CD4-positive, alpha-beta T cell treated with Interleukin-17A for 1 hour (primary cell): ENCODE measurements around the gene NFATC1.

ENCODE experiments used
- DNase-seq: peaks from one replicate; pipeline ENCODE4 v3.0.0-alpha.2; 2020

NFATC1 gene

DNA sequence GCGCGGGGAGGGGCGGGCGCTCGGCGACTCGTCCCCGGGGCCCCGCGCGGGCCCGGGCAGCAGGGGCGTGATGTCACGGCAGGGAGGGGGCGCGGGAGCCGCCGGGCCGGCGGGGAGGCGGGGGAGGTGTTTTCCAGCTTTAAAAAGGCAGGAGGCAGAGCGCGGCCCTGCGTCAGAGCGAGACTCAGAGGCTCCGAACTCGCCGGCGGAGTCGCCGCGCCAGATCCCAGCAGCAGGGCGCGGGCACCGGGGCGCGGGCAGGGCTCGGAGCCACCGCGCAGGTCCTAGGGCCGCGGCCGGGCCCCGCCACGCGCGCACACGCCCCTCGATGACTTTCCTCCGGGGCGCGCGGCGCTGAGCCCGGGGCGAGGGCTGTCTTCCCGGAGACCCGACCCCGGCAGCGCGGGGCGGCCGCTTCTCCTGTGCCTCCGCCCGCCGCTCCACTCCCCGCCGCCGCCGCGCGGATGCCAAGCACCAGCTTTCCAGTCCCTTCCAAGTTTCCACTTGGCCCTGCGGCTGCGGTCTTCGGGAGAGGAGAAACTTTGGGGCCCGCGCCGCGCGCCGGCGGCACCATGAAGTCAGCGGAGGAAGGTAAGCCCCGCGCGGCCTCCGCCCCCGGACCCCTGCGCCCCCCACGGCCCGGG is at the start of gene NFATC1:
NFATC1 (plus strand) TSS at position 170 of the 644 bp plus-strand sequence; CDS start at position 465, 295 bp downstream.
- peak; percentile 86 for DNase-seq

DNA sequence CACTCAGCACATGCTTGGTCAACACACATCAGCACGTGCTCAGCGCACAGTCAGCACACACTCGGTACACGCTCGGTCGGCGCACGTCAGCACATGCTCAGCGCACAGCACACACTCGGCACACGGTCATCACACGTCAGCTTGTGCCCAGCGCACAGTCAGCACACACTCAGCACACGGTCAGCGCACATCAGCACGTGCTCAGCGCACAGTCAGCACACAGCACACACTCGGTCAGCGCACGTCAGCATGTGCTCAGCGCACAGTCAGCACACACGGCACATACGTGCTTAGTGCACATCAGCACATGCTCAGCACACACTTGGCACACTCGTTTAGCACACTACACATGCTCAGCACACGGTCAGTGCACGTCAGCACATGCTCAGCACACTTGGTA is 49.7 kb upstream of the NFATC1 start:
- no peak for DNase-seq

DNA sequence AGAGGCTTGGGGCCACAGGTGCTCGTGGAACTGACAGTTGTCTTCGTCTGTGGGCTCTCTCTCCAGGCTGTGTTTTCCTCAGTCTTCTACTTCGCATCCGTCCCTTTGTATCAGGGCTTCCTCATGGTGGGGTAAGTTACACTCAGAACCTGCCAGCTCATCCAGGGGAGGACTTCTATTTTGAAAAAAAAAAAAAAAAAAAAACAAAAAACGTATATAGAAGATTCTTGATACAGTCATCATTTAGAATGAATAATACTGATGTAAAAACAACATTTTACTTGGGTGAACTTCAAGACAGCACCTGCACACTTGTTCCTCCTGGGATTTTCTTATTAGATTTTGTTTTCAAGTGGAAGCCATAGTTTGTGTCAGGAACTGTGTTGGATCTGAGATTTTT is 47.7 kb upstream of the NFATC1 start:
- DNase-seq = no peak

- DNase-seq = no peak
Observed at GRCh38 chr18:79352432-79352831, 43.3 kb upstream of the NFATC1 start.

DNA sequence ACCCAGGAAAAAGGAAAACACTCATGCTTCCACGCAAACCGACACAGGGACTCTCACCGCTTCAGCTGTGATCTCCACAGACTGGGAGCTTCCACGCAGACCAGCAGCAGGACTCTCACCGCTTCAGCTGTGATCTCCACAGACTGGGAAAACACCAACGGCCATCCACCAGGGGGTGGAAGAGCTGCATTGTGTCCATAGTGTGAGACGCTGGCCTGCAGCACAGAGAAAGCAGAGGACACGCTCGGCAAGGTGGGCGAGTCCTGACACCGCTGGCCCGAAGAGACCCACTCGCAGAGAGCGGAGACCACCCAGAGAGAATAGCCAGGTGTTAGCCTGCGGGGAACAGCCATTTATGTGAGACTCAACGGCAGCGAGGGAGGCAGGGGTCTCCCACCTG is 42.5 kb upstream of the NFATC1 start:
- DNase-seq = no peak

- no peak for DNase-seq
Observed at GRCh38 chr18:79354350-79354749, 41.4 kb upstream of the NFATC1 start.

DNA sequence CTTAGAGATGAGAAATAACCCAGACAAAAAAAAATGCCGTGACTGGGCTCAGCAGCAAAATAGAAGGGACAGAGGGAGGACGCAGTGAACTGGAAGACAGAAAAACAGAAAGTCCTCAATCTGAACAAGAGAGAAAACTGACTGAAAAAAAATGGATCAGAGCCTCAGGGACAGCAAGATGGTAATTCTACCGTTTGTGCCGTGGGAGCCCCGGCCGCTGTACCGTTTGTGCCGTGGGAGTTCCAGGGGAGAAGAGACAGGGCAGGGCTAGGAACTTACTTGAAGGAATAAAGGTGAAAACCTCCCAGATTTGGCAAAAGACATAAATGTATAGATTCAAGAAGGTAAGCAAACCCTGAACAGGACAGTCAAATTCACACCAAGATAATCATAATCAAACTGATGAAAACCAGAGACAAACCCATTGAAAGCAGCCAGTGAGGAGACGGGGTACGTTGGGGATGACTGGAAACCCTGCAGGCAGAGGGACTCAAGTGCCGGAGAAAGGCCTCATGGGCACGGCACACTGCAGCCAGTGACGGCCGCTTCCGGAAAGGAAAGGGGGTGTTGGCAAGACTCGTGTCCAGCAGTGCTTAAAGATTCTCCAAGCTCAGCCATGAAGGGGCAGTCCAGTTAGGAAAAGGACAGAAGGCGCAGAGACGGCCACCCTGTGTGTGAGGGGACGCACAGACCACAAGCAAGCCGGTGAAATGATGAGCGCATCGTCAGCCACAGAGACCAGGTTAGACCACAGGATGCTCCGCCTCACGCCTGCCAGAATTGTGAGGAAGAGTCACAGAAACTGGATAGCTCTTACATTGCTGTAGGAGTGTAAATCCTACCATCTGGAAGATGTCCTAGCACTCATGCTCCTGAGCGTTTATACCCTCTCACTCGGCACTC is 40.0 kb upstream of the NFATC1 start:
- no peak for DNase-seq

DNA sequence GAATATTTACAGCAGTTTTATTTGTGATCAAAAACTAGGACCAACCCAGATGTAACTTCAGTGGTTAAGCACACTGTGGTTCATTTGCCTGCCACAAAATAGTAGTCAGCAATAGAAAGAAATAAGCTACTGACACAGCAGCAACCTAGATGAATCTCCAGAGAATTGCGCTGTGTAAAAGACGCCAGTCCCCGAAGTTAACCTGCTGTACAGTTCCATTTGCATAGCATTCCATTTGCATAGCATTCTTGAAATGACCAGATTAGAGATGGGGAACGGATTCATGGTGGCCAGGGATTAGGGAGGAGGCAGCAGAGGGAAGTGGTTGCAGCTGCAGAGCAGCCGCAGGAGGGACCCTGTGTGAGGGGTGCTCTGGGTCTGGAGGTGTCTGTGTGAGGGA is 39.3 kb upstream of the NFATC1 start:
- no peak for DNase-seq

- DNase-seq = no peak
Observed at GRCh38 chr18:79360933-79361332, 34.8 kb upstream of the NFATC1 start.

DNA sequence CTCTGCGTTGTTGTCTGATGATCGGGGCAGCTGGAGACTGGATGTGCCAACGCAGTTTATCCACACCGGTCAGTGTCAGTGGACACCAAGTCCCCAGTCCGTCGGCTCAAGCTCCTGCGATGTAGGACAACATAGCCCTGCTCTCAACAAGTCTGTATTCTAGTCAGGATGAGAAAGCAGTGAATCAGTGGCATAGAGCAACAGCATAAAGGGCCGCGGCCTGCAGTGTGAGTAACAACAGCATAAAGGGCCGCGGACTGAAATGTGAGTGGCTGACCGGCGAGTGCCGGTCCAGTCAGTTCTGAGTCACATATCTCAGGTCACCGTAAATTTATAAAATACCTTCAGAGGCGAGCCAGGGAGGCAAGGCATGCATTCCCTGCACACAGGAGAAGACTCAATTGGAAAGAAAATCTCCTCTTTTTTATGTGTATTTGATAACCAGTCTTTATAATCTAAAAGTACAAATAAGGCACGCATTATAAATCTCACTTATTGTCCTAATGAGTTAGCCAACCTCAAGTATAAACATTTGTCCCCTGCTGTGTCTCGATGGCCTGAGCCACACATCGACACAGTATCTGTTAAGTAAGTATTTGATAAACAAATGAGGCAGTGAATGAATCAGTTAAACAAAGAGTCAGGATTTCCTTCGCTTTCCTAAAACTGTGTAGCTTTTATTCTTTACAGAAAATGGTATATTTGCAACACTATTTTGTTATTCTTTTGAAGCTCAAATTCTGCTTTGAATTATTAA is 33.8 kb upstream of the NFATC1 start:
- DNase-seq = no peak

- DNase-seq = no peak
Observed at GRCh38 chr18:79365701-79366100, 30.0 kb upstream of the NFATC1 start.

DNA sequence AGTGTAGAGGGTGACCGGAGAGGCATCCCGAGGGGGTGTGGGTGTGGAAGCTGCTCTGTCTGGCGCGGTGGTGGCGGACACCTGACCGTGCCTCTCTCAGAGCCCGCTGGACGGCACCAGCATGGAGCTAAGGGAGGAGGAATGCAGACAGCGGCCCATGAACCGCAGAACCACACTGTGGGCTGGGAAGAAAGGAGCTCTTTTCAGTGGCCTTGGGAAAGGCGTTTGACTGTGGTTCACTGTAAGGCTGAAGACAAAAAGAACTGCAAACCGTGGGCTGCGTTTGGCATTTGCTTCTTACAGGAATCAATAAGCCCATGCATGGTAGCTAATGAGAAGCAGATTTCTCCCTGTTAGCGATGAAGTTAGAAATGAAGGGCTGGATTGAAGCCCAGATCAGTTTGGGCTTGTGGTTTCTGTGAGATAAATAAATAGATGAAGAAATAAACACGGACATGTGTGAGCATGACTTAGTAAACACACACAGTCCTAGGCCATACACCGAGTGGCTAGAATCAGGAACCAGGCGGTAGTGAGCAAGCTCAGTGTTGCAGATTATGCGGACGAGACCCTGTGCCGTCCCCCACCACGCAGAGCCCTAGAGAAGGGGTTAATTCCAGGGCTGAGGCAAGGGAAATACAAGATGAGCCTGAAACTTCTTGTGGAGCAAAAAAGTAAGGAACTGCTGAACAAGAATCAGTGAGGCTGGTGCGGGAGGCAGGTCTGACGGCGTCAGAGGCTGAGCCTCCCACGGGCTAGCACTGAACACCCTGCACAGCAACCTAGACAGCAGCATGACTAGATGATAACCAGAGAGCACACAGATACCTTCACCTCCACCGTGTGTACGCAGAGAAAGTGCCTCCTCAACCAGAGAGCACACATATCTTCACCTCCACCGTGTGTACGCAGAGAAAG is 29.3 kb upstream of the NFATC1 start:
- DNase-seq = no peak

DNA sequence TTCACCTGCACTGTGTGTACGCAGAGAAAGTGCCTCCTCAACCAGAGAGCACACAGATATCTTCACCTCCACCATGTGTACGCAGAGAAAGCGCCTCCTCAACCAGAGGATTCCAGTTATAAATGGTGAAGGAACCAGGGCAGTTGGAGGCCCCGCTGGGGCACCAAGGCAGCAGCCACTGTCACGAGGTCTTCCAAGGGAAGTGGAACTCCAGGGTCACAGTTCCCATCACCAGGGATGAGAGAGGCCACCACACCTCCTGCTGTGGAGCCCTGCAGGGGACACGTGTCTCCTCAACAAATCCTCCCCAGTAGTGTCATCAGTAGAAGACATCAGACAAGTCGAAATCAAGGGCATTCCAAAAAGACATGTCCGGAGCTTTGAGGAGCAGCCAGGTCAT is 28.2 kb upstream of the NFATC1 start:
- DNase-seq = no peak

DNA sequence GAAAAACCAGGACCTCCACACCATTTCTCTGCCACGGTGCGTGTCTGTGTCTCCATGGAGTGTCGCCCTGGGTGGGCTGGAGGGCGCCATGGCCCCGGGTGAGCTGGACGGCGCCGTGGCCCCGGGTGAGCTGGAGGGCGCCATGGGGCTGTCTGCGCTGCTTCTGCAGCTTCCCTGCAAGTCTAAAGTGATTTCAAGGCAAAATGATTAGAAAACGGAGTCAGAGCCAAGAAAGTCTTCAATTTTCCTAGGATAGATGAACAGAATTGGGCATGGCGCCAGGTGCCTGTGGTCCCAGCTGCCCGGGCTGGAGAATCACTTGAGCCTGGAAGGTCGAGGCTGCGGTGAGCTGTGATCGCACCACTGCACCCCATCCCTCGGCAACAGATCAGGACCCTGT is 27.7 kb upstream of the NFATC1 start:
- DNase-seq = no peak

GRCh38 chr18:79368681-79369080 is 27.0 kb upstream of the NFATC1 start:
- no peak for DNase-seq

GRCh38 chr18:79371561-79372121 is 24.1 kb upstream of the NFATC1 start:
- no peak for DNase-seq

- no peak for DNase-seq
Observed at GRCh38 chr18:79372461-79372860, 23.3 kb upstream of the NFATC1 start.

DNA sequence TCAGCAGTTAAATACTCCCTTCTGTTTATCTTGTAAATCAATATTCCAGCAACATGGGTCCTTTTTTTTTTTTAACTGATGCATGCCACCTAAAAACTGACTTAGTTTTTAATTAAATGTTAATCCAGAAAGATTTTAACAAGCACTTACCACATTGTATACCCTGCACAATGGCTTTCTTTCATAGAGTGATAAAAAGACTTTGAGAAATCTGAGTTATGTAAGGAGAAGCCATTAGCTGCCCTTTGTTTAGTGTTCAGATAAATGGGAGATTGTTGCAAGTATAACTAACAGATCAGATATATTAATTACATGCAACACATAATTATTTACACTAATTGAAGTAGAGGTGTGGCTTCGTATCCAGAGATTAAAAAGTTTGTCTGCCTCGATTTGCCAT is 22.7 kb upstream of the NFATC1 start:
- no peak for DNase-seq

GRCh38 chr18:79373736-79374135 is 22.0 kb upstream of the NFATC1 start:
- DNase-seq = no peak

GRCh38 chr18:79374408-79375171 is 21.1 kb upstream of the NFATC1 start:
- DNase-seq = no peak

DNA sequence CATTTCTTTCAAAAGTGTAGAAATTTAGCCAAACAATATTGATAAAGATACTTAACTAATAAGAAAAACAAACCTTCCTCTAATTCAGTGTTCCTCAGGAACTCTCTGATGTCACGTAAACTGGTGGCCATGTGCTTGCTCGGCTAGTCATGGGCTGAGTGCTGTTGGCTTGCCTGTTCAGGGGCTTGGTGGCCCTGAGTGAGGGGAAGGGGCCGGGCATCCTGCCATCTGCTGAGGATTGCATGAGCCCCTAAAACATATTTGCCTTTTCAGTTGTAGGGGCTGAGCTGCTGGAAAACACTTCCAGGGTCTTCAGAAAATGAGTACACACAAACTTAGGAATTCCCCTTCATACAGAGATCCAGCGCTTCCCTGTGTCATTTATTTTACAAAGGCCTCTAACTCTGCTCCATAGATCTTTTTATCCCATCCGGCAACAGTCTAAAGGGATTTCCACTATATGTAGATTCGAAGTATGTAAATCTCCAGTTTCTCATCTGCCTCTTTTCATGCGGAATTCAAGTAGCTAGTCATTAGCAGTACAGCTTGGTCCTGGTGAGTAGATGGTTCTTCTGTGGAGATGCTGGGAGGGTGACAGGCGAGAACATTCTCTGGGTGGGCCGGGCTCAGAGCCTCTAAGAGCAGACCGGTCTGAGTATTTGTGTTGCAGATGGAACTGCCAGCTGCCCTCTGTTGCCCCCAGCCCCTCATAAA is 20.1 kb upstream of the NFATC1 start:
- DNase-seq = no peak
